Measurements from ENCODE around the gene SQSTM1. TPM values are rescaled to one million over a fixed set of nuclear protein-coding genes. Genes with fewer than 3 reads are reported as not detected.

The SQSTM1 gene
- total and polyA plus RNA-seq, 9 of the 15 experiments (the other 6 are each of a cell fraction or from before 2014, with no cell fraction given): 5.6 to 148 (median 64.0) TPM

DNA sequence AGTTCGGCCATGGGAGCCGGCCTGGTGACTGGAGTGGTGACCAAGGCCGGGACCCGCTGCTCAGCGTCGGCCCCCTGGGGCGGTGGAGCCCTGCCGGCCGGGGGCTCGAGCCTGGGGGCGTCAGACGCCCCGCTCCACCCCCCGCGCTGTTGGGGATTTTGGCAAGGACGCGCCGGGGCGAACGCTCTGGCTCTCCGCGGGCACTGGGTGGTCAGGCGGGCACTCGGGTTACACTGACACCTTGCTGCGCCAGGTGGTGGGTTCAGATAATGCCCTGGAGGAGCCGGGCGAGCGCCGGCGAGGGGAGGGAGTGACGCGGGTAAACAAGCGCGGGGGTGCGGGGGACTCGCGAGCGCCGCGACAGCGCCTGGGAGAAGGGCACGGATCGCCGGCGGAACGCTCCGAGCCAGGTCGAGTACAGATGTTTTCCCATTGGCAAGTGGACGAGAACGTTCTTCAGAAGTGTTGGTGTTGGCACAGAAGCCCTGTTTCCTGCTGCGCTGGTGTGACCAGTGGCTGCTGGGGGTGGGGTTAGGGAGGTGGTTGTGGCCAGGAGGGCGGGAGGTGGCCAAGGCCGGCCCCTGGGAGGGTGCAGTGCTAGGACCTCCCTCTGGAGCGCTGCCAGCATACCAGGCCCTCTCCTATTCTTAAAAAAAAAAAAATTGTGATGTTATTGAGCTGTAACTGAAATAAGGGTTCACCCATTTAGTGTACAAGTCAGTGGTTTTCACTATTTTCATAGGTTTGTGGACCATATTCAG lies 773 bp downstream of the SQSTM1 start (continued):
- TF ChIP-seq ZNF79 (CRISPR knock-in tag; IDR thresholded peaks at IDR 0.05; ENCODE audit: low read depth): no peak
- peak in 1 of 3 experiments; percentile 3 for TF ChIP-seq YY1 (IDR thresholded peaks at IDR 0.05; ENCODE audit: borderline replicate concordance in 1 of 3, control insufficient read depth in 1 of 3, extremely low read depth in 1 of 3, insufficient read depth in 3 of 3, insufficient read length in 1 of 3, insufficient replicate concordance in 2 of 3, low read depth in 1 of 3, low read length in 2 of 3)
- TF ChIP-seq ZNF232 (CRISPR knock-in tag; IDR thresholded peaks at IDR 0.05): 0 out of 2 replicates have a peak, but pooled peaks have one; percentile 37
- no peak for TF ChIP-seq NFE2L1 (tag; IDR thresholded peaks at IDR 0.05; ENCODE audit: borderline replicate concordance, low read depth)
- no peak for TF ChIP-seq ZFX (CRISPR knock-in tag; IDR thresholded peaks at IDR 0.05)
- TF ChIP-seq SNRNP70 (optimal IDR thresholded peaks at IDR 0.05; ENCODE audit: low read depth, low read length): no peak
- no peak for TF ChIP-seq HDGF (IDR thresholded peaks at IDR 0.05)
- no peak for TF ChIP-seq ZNF407 (IDR thresholded peaks at IDR 0.05; ENCODE audit: low read depth)
- TF ChIP-seq MLLT1 (IDR thresholded peaks at IDR 0.05): peak; percentile 4 to 69; a peak in 2 of 4 replicates
- no peak for TF ChIP-seq CHD4 (IDR thresholded peaks at IDR 0.05; ENCODE audit: insufficient read depth, insufficient replicate concordance, low read depth, low read length, poor library complexity, severe bottlenecking)
- TF ChIP-seq MEIS2 (IDR thresholded peaks at IDR 0.05; ENCODE audit: partially characterized antibody): no peak
- TF ChIP-seq TEAD4 (IDR thresholded peaks at IDR 0.05; ENCODE audit: low read length): no peak; the same call in 1 of the 2 replicates
- TF ChIP-seq TEAD4 (CRISPR knock-in tag; IDR thresholded peaks at IDR 0.05; ENCODE audit: borderline replicate concordance): no peak
- TF ChIP-seq IFI16 (CRISPR knock-in tag; IDR thresholded peaks at IDR 0.05): no peak
- TF ChIP-seq RAD51 (IDR thresholded peaks at IDR 0.05; ENCODE audit: borderline replicate concordance, low read depth): no peak
- peak in 1 of 2 experiments; percentile 33; a peak in 1 of 4 replicates for TF ChIP-seq TBL1XR1 (IDR thresholded peaks at IDR 0.05; ENCODE audit: low read length in 2 of 2)
- no peak for TF ChIP-seq HOXB6 (CRISPR knock-in tag; IDR thresholded peaks at IDR 0.05; ENCODE audit: borderline replicate concordance)

Measured in K562 (cell line).